IPS-NIHi11 (cell line): ENCODE measurements around the gene BCKDK.
"Not testable (repeated sequence)": the region's sequence is repeated elsewhere in the genome, so short reads cannot be mapped to it uniquely, and the experiment has no call there.

Experiments used
- DNase-seq: peaks from one replicate; pipeline ENCODE4 v3.0.0; 2012; ENCODE audit warnings: mixed read lengths, low spot score

The BCKDK gene

GRCh38 chr16:31127182-31127581 lies 19.0 kb downstream of the BCKDK start:
- DNase-seq: no peak

GRCh38 chr16:31128711-31129567 lies 20.8 kb downstream of the BCKDK start:
- DNase-seq: no peak

GRCh38 chr16:31129568-31130335 lies 21.6 kb downstream of the BCKDK start:
- no peak for DNase-seq

- no peak for DNase-seq
Measured at GRCh38 chr16:31130336-31130891, 22.2 kb downstream of the BCKDK start.

- peak; percentile 77 for DNase-seq
Measured at GRCh38 chr16:31130899-31131298, 22.7 kb downstream of the BCKDK start.

GRCh38 chr16:31131416-31131815 lies 23.2 kb downstream of the BCKDK start:
- no peak for DNase-seq

GRCh38 chr16:31131841-31132271 lies 23.7 kb downstream of the BCKDK start:
- no peak for DNase-seq

- DNase-seq: no peak
Measured at GRCh38 chr16:31132303-31132979, 24.3 kb downstream of the BCKDK start.

GRCh38 chr16:31133046-31133501 lies 24.9 kb downstream of the BCKDK start:
- no peak for DNase-seq

- DNase-seq: peak; percentile 34
Measured at GRCh38 chr16:31134091-31134571, 25.9 kb downstream of the BCKDK start.

GRCh38 chr16:31134625-31135534 lies 26.7 kb downstream of the BCKDK start:
- DNase-seq: peak; percentile 65

- peak; percentile 67 for DNase-seq
Measured at GRCh38 chr16:31135535-31136286, 27.5 kb downstream of the BCKDK start, which contains the start of gene PRSS8. Gene PRSS8 (minus strand): TSS chr16:31135727. CDS start chr16:31135498, 229 bp downstream.

- no peak for DNase-seq
Measured at GRCh38 chr16:31136287-31136662, 28.1 kb downstream of the BCKDK start.

GRCh38 chr16:31136822-31137499 lies 28.8 kb downstream of the BCKDK start:
- not testable (repeated sequence) for DNase-seq

GRCh38 chr16:31138621-31139578 lies 30.7 kb downstream of the BCKDK start:
- peak; percentile 42 for DNase-seq

GRCh38 chr16:31141071-31141469 lies 32.9 kb downstream of the BCKDK start:
- not testable (repeated sequence) for DNase-seq

- DNase-seq: no peak
Measured at GRCh38 chr16:31141489-31142108, 33.4 kb downstream of the BCKDK start.
